ENCODE measurements around the gene EGLN2. TPM values are rescaled to one million over a fixed set of nuclear protein-coding genes. Genes with fewer than 3 reads are reported as not detected.
"Not testable (repeated sequence)": the region's sequence is repeated elsewhere in the genome, so short reads cannot be mapped to it uniquely, and the experiment has no call there.

Gene EGLN2
- polyA plus RNA-seq (ENCODE audit: insufficient read length in 10 of 10): 10 to 100 TPM; 38.4 to 59.6 (median 46.3) TPM
- long read RNA-seq, donor 1, transcript EGLN2-201 (6 exons, 2,102 nt): major isoform, 6 of 35 reads
- long read RNA-seq, donor 1, partial matches to known transcripts: 27 of 35 reads
- long read RNA-seq, donor 1, other reads (novel, unspliced or antisense): 0 of 35 reads
- long read RNA-seq, donor 2, transcript EGLN2-201 (6 exons, 2,102 nt): major isoform, 7 of 9 reads
- long read RNA-seq, donor 2, partial matches to known transcripts: 0 of 9 reads
- long read RNA-seq, donor 2, other reads (novel, unspliced or antisense): 0 of 9 reads
- long read RNA-seq, donor 3: 0 reads
- long read RNA-seq, donor 4, transcript EGLN2-201 (6 exons, 2,102 nt): major isoform, 7 of 11 reads
- long read RNA-seq, donor 4, partial matches to known transcripts: 0 of 11 reads
- long read RNA-seq, donor 4, other reads (novel, unspliced or antisense): 0 of 11 reads
- long read RNA-seq, donor 5, transcript EGLN2-201 (6 exons, 2,102 nt): major isoform, 15 of 29 reads
- long read RNA-seq, donor 5, partial matches to known transcripts: 10 of 29 reads
- long read RNA-seq, donor 5, other reads (novel, unspliced or antisense): 0 of 29 reads
- long read RNA-seq, donor 6, transcript EGLN2-201 (6 exons, 2,102 nt): major isoform, 10 of 15 reads
- long read RNA-seq, donor 6, partial matches to known transcripts: 0 of 15 reads
- long read RNA-seq, donor 6, other reads (novel, unspliced or antisense): 0 of 15 reads
- long read RNA-seq, donor 7, transcript EGLN2-201 (6 exons, 2,102 nt): major isoform, 10 of 28 reads
- long read RNA-seq, donor 7, partial matches to known transcripts: 15 of 28 reads
- long read RNA-seq, donor 7, other reads (novel, unspliced or antisense): 0 of 28 reads
- long read RNA-seq, donor 8, transcript EGLN2-201 (6 exons, 2,102 nt): major isoform, 7 of 13 reads
- long read RNA-seq, donor 8, partial matches to known transcripts: 0 of 13 reads
- long read RNA-seq, donor 8, other reads (novel, unspliced or antisense): 0 of 13 reads
- long read RNA-seq, donor 9, partial matches to known transcripts: 0 of 3 reads
- long read RNA-seq, donor 9, other reads (novel, unspliced or antisense): 0 of 3 reads

DNA sequence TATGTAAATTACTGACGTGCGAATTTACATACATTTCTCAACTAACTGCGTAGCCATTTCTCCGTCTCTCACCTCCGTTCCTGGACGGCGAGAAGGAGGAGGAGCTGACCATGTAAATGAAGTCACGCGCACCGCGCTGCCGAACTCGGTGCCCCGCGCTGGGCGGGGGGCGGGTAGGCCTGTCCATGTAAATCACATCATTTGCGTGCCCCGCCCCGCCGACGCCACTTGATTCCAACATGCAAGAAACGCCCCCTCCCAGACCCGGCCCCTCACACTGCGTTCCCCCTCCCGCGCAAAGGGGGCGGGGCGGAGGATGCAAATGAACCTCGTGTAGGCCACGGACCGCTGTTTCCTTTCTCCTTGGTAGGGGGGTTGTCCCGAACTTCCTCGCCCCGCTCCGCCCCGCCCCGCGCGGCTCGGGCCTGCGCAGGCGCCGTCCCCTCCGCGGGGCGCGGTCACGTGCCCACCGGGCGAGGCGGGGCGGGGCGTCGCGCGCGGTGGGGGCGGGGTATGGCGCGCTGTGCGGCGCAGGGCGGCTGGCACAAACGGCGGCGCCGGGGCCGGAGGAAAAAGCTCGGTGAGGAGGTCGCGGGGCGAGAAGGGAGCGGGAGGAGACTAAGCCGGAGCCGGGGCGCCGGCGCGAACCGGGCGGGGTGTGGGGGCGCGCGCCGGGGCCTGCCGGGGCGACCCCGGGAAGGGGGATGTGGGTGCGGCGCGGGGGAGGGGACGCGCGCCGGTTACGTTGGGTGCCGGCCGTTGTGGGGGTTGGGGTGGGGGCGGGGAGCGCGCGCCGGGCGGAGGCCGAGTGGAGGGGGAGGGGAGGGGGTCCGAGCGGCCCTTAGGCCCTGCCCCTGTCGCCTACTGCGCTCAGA is at the start of gene EGLN2:
Gene EGLN2, plus strand, starts transcription at position 509 of the 875 bp plus-strand sequence. CDS start 1,382 bp downstream, outside the sequence.
- DNase-seq: peak; percentile 100

DNA sequence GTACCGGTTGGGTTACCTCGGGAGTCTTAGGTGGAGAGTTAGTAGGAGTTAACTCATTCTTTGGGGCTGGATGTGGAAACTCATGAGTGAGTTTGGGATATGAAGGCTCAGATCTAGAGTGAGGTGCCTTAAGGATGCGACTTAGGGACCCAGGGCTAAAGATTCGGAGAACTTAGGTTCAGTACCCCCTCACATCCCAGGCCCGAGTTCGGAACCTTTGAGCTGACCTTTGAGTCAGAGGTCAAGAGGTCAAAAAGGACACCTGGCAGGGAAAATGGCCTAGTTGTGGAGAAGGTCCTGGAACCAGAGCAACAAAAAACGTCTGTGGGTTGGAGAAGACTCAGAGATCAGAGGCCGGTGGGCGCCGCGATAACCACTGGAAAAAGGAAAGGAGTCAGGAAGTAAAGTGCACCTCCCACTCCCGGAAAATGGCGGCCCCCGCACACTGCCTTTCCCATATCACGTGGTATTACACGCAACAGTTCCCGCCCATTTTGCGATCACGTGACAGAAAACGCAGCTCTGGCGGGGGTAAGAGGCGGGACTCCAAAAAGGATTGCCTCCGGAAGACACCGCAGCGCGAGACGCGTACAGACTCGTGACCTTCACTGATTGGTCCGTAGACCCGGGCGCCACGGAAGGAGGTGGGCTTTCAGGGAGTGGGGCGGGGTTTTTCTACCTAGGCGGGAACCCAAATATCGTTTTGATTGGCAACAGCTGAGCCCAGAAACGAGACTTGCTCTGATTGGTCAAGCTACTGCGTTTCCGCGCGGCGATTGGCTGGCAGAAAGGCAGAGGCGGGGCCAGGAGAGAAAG is 48.7 kb upstream of the EGLN2 start, which contains the start of gene ACTMAP:
Gene ACTMAP, minus strand, starts transcription at position 420 of the 816 bp plus-strand sequence. CDS start 674 bp downstream, outside the sequence.
- peak; percentile 100 for DNase-seq

GRCh38 chr19:40750874-40751537 is 48.0 kb upstream of the EGLN2 start, which contains the start of gene SNRPA:
TSS of gene SNRPA (plus strand) at chr19:40751203. CDS start at chr19:40751409, 206 bp downstream.
- peak; percentile 98 to 100 (median 98) for DNase-seq

DNA sequence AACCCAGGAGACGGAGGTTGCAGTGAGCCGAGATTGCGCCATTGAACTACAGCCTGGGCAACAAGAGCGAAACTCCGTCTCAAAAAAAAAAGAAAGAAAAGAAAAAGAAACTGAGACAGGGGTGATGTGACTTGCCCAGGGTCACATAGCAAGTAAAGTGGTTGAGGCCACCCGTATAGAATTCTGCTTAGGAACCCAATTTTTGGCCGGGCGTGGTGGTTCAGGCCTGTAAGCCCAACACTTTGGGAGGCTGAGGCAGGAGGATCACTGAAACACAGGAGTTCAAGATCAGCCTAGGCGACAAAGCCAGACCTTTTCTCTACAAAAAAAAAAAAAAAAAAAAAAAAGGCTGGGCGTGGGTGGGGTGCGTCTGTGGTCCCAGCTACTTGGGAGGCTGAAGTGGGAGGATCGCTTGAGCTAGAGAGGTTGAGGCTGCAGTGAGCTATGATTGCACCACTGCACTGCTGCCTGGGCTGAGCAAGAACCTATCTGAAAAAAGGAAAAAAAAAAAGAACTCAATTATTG is 46.7 kb upstream of the EGLN2 start:
- DNase-seq: no peak

- no peak for DNase-seq
Observed at GRCh38 chr19:40754611-40755247, 44.3 kb upstream of the EGLN2 start.

GRCh38 chr19:40755248-40755624 is 43.8 kb upstream of the EGLN2 start:
- no peak for DNase-seq

- no peak for DNase-seq
Observed at GRCh38 chr19:40755791-40756190, 43.2 kb upstream of the EGLN2 start.

- DNase-seq: no peak
Observed at GRCh38 chr19:40756502-40757110, 42.4 kb upstream of the EGLN2 start.

DNA sequence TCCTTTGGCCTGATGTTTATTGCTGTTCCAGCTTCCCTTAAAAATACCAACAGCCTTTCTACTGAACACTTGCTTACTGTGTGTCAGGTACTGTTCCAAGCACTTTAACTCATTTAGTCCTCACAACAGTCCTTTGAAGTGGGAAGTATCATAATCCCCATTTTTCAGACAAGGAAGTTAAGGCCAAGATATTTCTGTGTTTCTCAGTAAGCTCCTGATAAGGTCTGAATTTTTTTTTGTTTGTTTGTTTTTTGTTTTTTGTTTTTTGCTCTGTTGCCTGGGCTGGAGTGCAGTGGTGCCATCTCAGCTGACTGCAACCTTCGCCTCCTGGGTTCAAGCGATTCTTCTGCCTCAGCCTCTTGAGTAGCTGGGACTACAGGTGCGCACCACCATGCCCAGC is 40.5 kb upstream of the EGLN2 start:
- no peak for DNase-seq

DNA sequence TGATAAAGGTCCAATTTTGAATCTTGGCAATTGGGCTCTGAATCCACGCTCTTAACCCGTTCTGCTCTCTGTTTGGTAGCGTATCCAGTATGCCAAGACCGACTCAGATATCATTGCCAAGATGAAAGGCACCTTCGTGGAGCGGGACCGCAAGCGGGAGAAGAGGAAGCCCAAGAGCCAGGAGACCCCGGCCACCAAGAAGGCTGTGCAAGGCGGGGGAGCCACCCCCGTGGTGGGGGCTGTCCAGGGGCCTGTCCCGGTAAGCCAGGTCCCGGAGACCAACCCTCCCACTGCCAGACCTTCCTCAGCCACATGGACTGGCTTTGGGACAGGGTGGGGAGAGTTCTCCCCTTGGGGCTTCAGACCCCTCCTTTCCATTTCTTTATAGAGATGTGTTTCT is 39.6 kb upstream of the EGLN2 start:
- DNase-seq: no peak

- no peak for DNase-seq
Observed at GRCh38 chr19:40762754-40763470, 36.1 kb upstream of the EGLN2 start.

DNA sequence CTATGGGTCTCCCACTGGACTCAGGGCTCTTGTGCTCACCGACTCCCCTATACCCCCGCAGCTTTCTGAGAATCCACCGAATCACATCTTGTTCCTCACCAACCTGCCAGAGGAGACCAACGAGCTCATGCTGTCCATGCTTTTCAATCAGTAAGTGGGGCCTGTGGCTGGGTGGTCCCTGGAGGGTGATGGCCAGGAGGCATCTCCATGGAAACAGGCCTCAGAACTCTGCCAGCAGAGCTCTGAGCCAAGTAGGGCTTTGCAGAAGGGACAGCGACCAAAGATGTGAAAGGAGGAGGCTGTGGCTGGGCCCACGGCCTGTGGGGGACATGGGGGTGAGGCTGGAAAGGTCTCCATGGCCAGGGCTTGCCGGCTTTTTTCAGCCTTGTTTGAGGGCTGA is 35.5 kb upstream of the EGLN2 start:
- DNase-seq: no peak

- no peak for DNase-seq
Observed at GRCh38 chr19:40763963-40764362, 35.0 kb upstream of the EGLN2 start.

- not testable (repeated sequence) for DNase-seq
Observed at GRCh38 chr19:40766385-40766784, 32.6 kb upstream of the EGLN2 start.

DNA sequence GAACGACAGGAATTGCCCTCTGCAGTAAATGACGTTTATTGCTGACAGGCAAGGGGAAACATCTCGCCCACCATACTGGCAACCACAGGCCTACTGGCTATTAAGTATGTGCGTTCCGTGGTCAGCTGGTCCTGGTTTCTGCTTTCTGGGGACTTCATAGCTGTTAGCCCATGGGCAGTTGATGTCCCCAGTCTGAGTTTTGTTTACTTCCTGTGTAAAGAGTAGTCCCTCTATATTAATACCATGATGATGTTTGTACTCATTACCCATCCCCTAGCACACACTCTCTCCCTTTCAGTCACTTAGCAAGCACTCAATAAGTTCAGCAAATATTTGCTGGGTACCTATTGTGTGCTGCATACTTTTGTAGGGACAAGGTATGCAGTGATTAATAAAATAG is 30.1 kb upstream of the EGLN2 start:
- no peak for DNase-seq

- not testable (repeated sequence) for DNase-seq
Observed at GRCh38 chr19:40771101-40771862, 27.7 kb upstream of the EGLN2 start.
